Measurements from ENCODE around the gene CDH22.

The CDH22 gene

GRCh38 chr20:46342451-46343347 lies 34.4 kb upstream of the CDH22 start:
- DNase-seq: no peak

GRCh38 chr20:46342010-46342378 lies 33.7 kb upstream of the CDH22 start:
- DNase-seq: no peak

GRCh38 chr20:46341074-46342009 lies 33.0 kb upstream of the CDH22 start:
- no peak for DNase-seq

- DNase-seq: no peak
These were observed 30.7 kb upstream of the CDH22 start for GRCh38 chr20:46339037-46339436.

GRCh38 chr20:46336735-46337134 lies 28.4 kb upstream of the CDH22 start:
- DNase-seq: no peak

- no peak for DNase-seq
These were observed 26.1 kb upstream of the CDH22 start for GRCh38 chr20:46334303-46334904.

GRCh38 chr20:46333161-46333991 lies 25.1 kb upstream of the CDH22 start:
- DNase-seq: no peak

- no peak for DNase-seq
These were observed 24.3 kb upstream of the CDH22 start for GRCh38 chr20:46332373-46333160.

GRCh38 chr20:46331611-46332361 lies 23.5 kb upstream of the CDH22 start:
- DNase-seq: no peak

- no peak for DNase-seq
These were observed 22.6 kb upstream of the CDH22 start for GRCh38 chr20:46330831-46331371.

GRCh38 chr20:46330072-46330763 lies 21.9 kb upstream of the CDH22 start:
- DNase-seq: no peak

- no peak for DNase-seq
These were observed 20.0 kb upstream of the CDH22 start for GRCh38 chr20:46328200-46328882.

- no peak for DNase-seq
These were observed 19.3 kb upstream of the CDH22 start for GRCh38 chr20:46327557-46327956.

GRCh38 chr20:46325789-46326188 lies 17.5 kb upstream of the CDH22 start:
- no peak for DNase-seq

- no peak for DNase-seq
These were observed 16.8 kb upstream of the CDH22 start for GRCh38 chr20:46324960-46325703.

GRCh38 chr20:46324379-46324778 lies 16.1 kb upstream of the CDH22 start:
- DNase-seq: no peak

GRCh38 chr20:46323557-46323956 lies 15.3 kb upstream of the CDH22 start:
- DNase-seq: no peak

- no peak for DNase-seq
These were observed 14.3 kb upstream of the CDH22 start for GRCh38 chr20:46322641-46323040.

Measured in activated T-cell treated with anti-CD3 and anti-CD28 coated beads, Interleukin-2, amount 50 U/mL, for 48 hours (primary cell).